CD4-positive, alpha-beta T cell treated with Interferon gamma for 1 hour (primary cell): Measurements from ENCODE around the gene PHYKPL.
A peak's percentile ranks its signal among the peaks of the same experiment; 100 is the strongest.
"Not testable (repeated sequence)": the region's sequence is repeated elsewhere in the genome, so short reads cannot be mapped to it uniquely, and the experiment has no call there.

ENCODE experiments used
- DNase-seq: peaks from one replicate; pipeline ENCODE4 v3.0.0-alpha.2; 2020

The PHYKPL gene

GRCh38 chr5:178238711-178239592 is 6.3 kb upstream of the PHYKPL start:
- DNase-seq: peak; percentile 51

GRCh38 chr5:178238313-178238635 is 5.7 kb upstream of the PHYKPL start:
- DNase-seq: no peak

- peak; percentile 21 for DNase-seq
Observed at GRCh38 chr5:178237431-178238312, 5.1 kb upstream of the PHYKPL start.

- DNase-seq: no peak
Observed at GRCh38 chr5:178236679-178237078, 4.1 kb upstream of the PHYKPL start.

- no peak for DNase-seq
Observed at GRCh38 chr5:178236126-178236525, 3.5 kb upstream of the PHYKPL start.

GRCh38 chr5:178235588-178235974 is 3.0 kb upstream of the PHYKPL start:
- no peak for DNase-seq

- DNase-seq: peak; percentile 44
Observed at GRCh38 chr5:178234750-178235587, 2.4 kb upstream of the PHYKPL start.

- no peak for DNase-seq
Observed at GRCh38 chr5:178234121-178234749, 1.6 kb upstream of the PHYKPL start.

GRCh38 chr5:178232920-178233429 is 373 bp upstream of the PHYKPL start:
- DNase-seq: no peak

GRCh38 chr5:178231539-178232123 is 971 bp downstream of the PHYKPL start:
- no peak for DNase-seq

GRCh38 chr5:178230879-178231538 is 1.6 kb downstream of the PHYKPL start:
- DNase-seq: no peak

- DNase-seq: no peak
Observed at GRCh38 chr5:178229861-178230260, 2.7 kb downstream of the PHYKPL start.

GRCh38 chr5:178229111-178229510 is 3.5 kb downstream of the PHYKPL start:
- not testable (repeated sequence) for DNase-seq

- DNase-seq: no peak
Observed at GRCh38 chr5:178228609-178229008, 4.0 kb downstream of the PHYKPL start.

- no peak for DNase-seq
Observed at GRCh38 chr5:178227929-178228328, 4.7 kb downstream of the PHYKPL start.

- DNase-seq: no peak
Observed at GRCh38 chr5:178227138-178227659, 5.4 kb downstream of the PHYKPL start.

- DNase-seq: no peak
Observed at GRCh38 chr5:178225174-178225573, 7.4 kb downstream of the PHYKPL start.

GRCh38 chr5:178224403-178224802 is 8.2 kb downstream of the PHYKPL start:
- no peak for DNase-seq

GRCh38 chr5:178223828-178224335 is 8.7 kb downstream of the PHYKPL start:
- no peak for DNase-seq

GRCh38 chr5:178223196-178223773 is 9.3 kb downstream of the PHYKPL start:
- DNase-seq: no peak
